Islet precursor cell (in vitro differentiated cells): ENCODE data around the gene RAB10.

Experiments
- DNase-seq: peaks from one replicate; pipeline ENCODE4 v3.0.0-alpha.2; 2018

RAB10 gene

DNA sequence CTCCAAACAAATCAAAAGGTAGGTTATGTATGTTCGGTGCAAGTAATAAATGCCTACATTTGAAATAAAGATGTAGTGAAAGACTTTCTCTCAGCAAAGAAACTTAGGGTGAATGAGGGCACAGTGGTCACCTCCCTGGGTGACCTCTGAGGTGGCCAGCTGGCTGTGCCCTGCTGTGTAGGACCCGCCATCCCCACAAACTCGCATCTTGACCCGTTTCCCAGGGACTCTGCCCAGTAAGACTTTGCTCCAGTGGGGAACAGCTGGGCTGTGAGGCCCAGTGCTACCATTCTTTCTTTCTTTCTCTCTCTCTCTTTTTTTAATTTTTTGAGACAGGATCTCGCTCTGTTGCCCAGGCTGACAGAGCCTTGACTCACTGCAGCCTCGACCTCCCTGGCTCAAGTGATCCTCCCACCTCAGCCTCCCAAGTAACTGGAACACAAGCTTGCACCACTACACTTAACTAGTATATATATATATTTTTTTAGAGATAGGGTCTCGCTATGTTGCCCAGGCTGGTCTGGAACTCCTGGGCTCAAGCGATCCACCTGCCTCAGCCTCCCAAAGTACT, 130.8 kb downstream of the RAB10 start:
- DNase-seq: no peak

DNA sequence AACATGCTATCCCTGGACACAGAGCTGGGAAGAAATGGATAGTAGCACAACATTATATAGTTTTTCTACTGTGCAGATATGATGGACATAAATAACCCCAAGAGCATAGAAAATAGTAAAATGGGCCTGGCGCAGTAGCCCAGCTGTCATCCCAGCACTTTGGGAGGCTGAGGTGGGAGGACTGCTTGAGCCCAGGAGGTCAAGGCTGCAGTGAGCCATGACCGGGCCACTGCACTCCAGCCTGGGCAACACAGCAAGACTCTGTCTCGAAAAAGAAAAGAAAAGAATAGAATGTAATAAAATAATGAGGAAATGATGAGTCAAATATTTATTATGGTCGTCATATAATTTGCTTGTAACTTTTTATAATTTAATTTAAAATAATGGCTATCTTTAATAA, 131.5 kb downstream of the RAB10 start:
- no peak for DNase-seq

DNA sequence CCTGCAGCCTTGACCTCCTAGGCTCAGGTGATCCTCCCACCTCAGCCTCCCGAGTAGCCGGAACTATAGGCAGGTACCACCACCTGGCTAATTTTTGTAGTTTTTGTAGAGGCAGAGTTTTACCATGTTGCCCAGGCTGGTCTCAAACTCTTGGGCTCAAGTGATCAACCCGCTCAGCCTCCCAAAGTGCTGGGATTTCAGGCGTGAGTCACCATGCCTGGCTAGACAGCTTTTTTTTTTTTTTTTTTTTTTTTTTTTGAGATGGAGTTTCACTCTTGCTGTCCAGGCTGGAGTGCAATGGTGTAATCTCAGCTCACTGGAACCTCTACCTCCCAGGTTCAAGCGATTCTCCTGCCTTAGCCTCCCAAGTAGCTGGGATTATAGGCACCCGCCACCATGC, 132.7 kb downstream of the RAB10 start:
- DNase-seq: peak; percentile 46

DNA sequence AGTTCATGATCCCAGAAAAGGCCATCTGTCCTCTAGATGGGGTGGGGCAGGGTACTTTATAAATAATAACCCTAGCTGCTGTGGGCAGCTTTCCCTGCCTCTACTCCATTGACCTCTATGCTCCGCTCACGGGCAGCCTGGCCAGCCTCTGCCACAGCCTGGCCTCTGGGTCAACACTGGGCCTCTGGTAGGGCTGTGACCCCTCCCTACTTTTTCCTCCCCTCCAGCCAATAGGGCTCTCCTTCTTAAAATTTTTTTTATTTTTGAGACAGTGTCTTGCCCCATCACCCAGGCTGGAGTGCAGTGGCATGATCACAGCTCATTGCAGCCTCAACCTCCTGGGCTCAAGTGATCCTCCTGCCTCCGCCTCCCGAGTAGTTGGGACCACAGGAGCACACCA, 134.9 kb downstream of the RAB10 start:
- peak; percentile 26 for DNase-seq

DNA sequence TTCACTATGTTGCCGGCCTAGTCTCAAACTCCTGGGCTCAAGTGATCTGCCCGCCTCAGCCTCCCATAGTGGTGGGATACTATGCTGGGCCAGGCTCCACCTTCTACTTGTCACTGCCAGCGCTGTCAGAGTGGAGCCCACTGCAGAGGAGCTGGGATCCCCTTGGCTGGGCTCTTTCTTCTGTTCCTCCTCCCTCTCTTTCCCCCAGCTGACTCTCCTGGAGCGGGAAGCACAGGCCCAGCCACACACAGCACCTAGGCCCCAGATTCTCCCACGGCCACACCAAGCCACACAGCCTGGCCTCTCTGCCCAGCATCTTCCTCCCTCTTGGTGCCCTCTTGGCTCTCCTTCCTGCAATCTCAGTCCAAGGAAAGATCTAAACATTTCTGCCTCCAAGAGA, 135.3 kb downstream of the RAB10 start:
- DNase-seq: peak; percentile 43

DNA sequence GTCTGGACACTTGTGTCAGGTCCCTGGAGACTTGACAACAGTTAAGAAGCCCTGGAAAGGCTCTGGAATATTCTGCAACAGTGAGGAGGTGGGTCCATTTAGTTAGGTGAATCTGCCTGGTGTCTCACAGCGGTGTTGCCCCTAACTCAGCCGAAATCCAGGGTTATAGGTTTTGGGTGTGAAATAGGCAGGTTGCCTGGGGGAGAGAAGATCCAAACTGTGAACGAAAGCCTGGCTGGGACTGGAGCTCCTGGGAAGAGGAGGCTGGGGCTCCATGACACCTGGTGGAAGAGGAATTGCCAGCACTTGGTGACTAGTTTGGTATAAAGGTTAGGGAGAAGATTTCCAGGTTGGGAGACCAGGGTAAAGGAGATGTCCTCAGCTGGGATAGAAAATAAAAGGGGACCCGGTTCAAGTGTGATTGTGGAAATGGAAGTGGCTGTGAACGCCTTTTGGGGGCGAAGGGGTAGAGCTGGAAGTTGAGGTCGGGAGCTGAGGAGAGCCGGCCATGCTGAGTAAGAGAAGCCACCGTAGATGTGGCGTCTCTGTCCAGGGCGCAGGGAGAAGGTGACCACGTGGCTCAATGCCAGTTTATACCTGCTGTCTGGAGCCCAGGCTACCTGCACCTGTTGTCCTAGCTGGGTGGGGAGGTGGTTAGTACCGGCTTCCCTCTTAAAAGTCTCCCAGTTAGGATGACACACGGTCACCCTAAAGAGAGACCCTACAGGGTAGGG, 136.0 kb downstream of the RAB10 start:
- DNase-seq: peak; percentile 32

DNA sequence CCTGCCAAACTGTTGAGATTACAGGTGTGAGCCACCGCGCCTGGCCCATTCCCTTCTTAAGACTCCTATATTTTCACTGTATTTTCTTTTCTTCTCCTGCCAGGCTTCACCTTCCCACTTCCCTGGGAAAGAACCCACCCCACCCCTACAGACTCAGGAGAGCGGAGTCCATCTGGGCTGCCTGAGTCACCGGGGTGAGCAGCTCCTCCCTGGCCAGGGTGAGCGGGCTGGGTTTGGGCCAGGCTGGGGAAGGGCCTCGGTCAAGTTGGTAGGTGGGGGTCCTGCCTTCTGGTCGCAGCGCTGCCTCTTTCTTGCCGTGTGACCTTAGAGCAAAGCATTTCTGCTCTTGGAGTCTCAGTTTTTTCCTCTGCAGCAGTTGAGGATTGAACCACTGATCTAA, 136.9 kb downstream of the RAB10 start:
- peak; percentile 53 for DNase-seq

DNA sequence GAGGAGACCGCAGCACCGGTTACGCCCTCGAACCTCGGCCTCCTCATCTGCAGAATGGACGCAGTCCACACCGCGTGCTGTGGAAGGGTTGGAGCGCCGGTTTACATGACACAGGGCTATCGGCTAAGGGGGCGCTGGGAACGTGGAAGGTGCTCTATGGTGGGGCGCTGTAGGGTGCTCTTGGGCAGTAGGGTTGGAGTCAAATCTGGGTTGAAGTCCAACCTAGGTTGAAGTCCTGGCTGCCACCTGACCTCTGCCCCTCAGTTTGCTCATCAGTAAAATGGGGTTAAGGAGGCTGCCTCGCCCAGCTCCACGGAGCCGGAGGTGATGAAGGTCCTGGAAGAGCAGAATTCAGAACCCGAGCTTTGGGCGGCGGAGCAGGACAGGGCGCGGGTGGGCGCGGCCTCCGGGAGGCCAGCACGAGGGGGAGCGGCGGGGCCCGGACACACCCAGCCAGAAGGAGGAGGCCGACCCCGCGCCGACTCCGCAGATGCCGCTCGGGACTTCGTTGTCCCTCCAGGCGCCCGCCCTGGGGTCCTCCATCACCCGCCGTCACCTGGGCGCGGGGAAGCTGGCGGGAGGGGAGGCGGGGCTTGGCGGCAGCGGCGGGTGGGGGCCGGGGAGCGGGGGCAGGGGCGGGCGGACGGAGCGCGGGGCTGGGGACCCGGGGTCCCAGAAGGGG, 138.4 kb downstream of the RAB10 start:
- peak; percentile 70 for DNase-seq

DNA sequence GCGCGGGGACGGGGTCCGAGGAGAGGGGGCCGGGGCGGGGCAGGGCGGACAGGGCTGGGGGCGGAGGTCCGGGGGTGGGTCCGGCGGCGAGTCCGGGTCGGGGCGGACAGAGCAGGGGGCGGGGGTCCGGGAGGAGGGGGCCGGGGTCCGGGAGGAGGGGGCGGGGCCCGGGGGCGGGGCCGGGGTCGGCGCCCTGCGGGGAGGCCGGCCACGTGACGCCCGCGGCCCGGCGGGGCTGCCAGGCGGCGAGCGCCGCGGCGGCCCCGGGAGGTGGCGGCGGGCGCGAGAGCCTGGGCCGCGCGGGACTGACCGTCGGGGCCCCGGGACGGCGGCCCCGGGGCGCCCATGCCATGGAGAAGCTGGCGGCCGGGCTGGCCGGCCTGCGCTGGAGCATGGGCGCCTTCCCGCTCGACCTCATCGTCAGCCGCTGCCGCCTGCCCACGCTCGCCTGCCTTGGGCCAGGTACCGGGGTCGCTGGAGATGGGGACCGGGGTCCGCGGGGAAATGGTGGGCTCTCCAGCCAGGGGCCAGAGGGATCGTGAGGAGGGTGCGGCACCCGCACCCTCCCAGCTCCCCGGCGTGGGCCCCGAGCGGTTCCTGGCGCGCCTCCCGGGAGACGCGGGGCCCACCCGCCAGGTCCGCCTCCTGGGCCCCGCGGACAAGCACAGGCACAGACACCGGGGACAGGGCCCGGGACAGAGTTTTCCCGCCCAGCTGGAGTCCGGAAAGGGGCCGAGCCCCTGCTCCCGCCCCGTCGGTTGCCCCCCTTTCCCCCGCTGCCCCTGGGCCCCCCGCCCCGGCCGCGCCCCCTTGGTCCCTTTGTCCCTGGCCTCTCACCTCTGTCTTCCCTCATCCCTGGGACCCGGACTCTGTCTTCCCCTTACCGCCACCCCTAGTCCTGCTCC, 139.2 kb downstream of the RAB10 start, which contains the start of gene GAREM2:
GAREM2 (plus strand) TSS at position 218 of the 905 bp plus-strand sequence; CDS start at position 351, 133 bp downstream.
- DNase-seq: no peak

DNA sequence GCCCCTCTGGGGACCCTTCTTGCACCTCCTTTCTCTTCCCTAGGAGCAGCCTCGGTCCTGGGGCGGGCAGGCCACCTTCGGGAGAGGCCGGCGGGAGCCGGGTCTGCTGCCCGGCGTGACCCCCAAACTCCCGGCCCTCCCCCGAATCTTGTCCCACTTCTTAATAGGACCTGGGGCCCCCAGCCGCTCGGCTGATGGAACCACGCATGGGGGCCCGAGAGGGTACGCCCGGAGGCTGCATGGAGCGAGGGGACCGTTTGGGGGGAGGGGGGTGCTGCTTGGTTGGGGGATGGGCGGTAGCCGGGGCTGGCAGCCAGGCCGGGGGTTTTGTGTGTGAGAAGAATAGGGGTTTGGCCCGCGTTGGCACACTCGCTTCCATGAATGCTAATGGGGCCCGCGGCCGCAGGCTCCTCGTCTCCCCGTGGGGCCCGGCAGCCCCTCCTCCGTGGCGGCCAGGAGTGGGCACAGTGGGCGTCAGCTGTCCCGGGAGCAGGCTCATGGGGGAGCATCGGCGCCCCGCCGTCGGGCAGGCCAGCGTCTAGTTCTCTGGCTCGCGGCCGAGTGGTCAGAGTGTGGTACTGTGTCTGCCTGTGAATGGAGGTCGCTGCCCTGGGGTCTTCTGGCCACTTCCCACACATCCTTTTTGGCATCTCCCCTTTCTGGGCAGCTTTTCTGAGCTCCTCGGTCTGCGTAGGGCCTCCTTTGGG, 140.0 kb downstream of the RAB10 start:
- DNase-seq: no peak

DNA sequence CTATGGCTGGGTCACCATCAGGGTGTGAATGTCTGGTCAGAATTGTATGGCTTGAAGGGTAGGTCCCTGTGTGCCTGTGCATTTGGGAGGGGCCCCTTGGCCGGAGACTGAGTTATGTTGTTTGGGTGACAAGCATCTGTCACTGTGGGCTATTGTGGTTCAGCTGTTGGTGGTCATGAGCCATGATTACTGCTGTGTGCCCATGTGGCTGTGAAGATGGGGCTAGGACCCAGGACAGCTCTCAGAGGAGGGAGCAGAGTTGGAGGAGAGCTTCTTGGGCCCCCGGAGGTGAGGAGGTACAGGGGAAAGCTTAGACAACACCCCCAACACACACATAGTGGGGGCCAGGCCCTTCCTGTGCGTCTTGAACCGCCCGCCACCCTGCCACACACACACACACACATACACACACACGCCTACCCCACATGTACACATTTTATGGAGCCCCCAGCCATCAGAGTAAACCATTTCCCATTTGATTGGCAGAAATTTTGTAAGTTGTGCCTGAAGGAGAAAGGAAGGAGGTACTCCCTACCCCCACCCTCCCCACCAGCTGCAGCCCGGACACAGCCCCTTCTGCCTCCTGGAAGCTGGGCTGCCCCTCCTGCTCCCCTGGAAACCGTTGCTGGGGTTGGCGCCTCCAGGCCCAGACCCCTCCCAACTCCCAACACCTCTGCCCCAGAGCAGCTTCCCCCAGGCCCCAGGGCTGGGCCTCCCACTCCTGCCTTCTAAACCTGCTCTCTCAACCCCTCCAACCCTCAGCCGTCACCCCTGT, 141.0 kb downstream of the RAB10 start:
- no peak for DNase-seq

DNA sequence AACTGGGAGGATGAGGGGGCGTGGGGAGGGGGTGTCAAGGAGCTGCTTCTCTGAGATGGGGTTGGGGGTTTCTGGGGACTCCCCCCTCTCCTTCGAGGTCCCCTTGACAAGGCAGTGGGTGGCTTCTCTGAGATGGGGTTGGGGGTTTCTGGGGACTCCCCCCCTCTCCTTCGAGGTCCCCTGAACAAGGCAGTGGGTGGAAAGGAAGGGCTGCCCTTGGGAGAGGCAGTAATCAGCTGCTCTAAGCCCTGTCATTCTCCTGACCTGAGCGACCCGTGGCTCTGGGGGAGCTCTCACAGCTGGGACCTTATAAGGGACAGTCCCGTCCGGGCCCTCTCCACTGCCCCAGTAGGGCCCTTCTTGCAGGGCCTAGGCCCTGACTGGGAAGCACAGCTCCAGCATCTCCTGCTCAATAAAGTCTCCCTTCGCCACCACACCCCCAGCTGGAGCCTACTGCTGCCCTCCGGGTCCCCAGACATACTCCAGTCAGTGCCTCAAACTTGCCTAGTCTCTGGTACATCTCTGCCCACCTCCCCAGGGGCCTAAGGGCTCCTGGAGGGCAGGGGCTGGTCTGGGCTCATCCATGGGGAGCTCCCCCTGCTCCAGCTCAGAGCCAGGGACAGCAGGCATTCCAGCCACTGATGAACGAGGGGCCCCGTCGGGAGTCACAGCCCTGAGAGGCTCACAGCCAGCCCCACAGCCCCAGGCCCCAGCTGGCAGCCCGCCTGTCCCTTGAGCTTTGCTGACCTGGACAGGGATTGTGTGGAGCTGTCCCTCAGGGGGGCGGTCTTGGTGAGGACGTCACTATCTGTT, 141.8 kb downstream of the RAB10 start:
- no peak for DNase-seq

DNA sequence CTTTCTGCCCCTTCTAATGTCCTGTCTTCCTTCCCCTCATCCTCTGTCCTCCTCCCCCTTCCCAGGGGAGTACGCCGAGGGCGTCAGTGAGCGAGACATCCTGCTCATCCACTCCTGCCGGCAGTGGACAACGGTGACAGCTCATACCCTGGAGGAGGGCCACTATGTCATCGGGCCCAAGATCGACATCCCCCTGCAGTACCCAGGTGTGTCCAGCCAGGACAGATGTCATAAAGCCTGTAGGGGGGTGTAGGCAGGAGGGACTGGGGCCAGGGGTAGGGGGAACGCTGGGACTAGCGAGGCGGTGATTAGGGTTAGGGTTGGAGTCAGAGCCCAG, 142.4 kb downstream of the RAB10 start:
- no peak for DNase-seq

DNA sequence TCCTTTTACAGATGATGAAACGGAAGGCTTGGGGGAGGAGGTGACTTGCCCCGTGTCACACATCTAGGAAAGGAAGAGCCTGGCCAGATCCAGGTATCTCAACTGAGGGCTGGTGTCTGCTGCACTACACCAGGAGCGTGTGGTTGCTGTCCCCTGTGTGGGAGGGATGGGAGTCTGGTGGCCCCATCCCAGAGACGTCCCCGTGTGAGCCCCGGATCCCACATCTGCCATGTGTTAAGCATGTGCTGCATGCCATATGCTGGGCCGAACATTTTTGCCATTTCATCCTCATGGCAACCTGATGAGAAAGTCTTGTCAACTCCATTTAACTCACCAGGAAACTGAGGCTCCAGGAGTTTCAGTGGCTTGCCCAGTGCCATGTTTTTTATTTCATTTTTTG, 143.2 kb downstream of the RAB10 start:
- DNase-seq: no peak

DNA sequence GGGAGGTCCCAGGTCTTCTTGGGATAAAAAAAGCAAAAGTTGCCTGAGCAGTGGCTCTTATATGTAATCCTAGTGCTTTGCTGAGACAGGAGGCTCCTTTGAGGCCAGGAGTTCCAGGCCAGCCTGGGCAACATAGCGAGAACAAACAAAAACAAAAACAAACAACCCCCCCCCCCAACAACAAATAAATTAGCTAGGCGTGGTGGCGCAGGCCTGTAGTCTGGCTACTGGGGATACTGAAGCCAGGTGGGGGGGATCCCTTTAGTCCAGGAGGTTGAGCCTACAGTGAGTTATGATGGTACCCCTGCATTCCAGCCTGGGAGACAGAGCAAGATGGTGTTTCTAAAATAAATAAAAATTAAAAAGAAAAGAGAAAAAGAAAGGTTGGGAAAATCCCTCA, 144.4 kb downstream of the RAB10 start:
- no peak for DNase-seq

DNA sequence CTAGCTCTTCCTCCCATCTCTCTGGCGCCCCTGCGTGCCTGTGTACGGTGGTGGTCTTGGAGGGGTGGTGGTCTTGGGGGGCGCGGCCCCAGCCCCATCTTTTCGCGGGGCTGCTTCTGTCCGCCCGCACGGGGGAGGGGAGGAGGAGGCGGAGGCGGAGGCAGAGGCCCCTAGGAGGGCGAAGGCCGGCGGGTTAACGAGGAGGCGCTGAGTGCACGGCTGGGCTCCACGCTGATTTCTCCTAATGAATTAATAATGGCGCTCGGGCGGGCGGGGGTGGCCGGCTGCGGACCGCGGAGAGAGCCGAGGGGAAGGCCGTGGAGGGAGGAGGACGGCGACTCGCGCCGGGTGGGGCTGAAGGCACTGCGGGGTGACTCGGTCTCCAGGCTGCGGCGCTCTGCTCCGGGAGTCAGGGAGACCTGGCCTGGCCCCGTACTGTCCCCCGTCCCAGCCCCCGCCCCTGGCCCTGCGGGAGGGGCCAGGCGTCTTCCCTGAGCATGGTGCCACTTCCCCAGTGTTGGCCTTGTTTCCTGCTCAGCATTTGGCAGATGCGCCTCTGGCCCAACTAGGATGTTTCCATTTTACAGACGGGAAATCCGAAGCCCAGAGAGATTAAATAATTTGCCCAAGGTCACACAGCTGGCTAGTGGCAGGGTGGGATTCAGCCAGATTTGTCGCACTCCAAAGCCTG, 145.0 kb downstream of the RAB10 start:
- peak; percentile 84 for DNase-seq

DNA sequence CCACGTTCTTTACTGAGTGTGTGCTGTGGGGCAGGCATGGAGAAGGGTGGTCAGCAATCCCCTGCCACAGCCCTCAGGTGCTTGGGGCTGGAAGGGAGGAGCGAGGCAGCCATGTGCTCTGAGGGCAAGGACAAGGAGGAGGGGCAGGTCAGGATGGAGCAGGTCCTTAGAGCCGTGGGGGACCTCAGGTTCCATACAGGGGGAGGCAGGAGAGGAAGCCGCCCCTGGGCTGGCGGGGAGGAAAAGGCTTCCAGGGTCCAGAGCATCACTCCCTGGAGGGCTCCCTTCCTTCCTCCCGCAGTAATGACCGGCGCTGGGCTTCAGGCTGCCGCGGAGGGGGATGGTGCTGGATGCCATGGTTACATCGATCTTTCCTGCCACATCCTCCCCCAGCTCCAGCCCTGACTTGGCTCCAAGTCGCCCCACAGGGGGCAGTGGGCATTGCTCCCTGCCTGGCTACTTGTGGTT, 145.6 kb downstream of the RAB10 start:
- no peak for DNase-seq

DNA sequence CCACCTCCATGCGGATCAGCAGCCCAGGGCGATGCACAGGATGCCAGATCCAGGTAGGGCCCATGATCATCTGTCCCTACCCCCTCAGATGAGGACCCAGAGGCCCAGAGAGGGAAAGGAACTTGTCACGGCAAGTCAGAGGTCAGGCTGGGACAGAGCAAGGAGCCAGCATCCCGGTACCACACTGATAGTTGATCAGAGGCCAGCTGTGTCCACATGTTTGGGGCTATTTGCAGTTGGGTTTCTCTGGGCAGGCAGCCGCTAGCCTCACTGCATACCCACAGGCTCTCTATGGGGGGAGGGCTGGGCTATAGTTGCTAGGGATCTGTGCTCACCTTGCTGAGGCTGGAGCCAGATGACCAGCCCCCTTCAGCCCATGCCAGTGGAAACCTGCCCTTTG, 148.6 kb downstream of the RAB10 start:
- no peak for DNase-seq

DNA sequence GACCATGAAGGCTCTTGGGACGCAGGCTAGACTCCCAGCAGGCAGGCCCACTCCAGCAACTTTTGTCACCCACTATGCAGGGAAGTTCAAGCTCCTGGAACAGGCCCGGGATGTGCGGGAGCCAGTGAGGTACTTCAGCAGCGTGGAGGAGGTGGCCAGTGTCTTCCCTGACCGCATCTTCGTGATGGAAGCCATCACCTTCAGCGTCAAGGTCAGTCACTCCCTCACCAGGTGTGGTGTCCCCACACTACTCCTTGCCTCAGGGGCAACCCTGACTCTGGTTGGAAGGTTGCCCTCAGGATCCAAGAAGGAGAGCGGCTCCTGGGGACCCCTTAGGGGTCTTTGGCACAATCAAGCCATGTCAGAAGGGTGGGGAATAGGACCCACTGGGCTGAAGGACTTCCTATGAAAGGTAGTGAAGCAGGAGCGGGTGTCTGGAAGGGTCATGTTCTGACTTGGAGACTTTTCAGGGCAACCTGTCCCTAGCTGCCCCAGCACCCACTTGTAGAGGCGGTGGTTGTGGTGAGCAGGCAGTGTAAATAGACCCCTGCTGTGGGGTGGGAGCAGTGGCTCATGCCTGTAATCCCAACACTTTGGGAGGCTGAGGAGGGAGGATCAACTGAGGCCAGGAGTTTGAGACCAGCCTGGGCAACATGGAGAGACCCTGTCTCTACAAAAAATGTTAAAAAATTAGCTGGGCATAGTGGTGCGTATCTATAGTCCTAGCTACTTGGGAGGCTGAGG, 149.2 kb downstream of the RAB10 start:
- no peak for DNase-seq
